NCI-H2196 treated with DMSO at 0.1 percent for 48 hours (cell line): ENCODE measurements around the gene SHCBP1L.

Experiments
- DNase-seq: peaks from one replicate; lab custom pipeline; 2025; ENCODE audit not compliant: unreplicated experiment; lab: John Stamatoyannopoulos, UW

SHCBP1L gene

DNA sequence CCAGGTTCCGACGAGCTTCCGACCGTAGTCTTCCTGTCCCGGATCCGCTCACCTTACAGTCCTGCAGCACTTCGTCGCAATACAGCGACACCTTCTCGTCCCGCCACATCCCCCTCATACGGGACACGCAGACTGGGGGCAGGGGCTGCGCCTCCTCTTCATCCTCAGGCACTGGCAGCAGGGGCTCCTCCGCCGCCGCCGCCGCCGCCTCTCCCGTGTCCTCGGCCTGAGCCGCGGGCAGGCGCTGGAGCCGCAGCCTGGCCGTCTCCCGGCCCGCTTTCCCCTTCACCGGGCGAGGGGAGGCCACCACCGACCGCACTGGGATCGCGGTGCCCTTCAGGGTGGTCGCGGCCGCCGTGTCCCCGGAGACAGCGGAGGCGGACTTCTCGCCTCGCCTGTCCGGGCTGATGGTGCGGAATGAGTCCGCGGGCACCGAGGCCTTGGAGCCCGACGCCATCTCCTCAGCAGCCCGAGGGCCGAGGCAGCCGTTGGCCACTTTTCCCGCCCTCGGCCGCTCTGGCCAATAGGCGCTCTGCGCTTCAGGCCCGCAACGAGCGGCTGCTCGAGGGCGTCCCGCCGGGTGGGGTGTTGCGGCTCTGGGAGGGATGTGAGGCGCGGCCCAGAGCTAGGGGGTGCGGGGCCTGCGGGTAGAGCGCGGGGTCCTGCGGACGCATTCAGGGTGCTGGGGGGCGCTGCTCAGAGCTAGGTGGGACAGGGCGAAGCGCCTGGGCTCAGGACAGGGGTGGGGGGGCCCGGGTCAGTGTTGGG is at the start of gene SHCBP1L:
Gene SHCBP1L (minus strand): TSS at position 490 of the 768 bp plus-strand sequence. CDS start 33 bp downstream, at position 457.
- DNase-seq, result no peak

DNA sequence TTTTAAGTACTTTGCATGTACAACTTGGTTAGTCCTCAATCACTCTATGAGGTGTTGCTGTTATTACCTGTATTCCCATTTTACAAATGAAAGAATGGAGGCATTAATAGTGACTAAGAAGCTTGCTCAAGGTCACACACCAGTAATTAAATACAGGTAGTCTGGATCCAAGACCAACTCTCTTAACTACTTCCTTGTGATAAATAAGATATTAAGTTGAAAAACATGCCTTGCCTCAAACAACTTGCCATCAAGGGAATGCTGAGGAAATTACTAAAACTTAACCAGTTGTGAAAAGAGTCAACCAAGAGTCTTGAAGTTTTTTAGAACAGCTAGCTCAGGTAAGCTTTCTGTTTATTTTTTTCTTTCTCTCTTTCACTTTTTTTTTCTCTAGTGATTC is 49.3 kb upstream of the SHCBP1L start:
- no peak for DNase-seq

DNA sequence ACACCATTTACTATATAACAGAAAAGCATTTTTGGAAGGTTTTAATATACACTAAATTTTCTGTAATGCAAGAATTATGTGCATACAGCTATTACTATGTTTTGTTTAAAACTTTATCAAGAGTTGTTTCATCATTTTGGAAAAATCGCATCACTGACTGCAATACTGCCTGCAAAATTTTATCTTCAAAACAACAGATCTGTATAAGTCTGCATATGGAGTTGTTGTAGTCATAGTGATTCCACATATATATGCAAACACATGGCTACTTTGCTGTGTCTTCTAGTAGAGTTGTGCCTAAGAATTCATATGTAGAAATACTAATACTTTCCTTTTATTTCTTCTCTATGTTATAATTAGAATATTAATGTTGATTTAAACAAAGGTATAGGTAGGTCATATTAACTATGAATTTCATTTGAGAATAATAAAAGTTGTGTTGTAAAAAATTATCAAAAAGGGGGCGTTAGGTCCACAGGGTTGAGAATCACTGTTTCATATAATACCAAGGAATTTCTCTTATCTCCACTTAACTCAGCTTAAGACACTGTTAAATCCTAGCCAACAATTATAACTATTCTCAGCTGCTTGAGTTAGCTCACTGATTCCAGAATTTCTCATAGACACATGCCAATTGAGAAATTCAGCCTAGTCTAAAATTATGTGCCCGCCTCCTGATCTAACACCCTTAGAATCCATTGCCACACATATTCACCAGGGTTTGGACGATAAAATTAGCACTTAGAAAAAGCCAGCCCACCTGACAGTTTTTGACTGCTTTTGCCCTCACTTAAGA is 47.4 kb upstream of the SHCBP1L start:
- no peak for DNase-seq

DNA sequence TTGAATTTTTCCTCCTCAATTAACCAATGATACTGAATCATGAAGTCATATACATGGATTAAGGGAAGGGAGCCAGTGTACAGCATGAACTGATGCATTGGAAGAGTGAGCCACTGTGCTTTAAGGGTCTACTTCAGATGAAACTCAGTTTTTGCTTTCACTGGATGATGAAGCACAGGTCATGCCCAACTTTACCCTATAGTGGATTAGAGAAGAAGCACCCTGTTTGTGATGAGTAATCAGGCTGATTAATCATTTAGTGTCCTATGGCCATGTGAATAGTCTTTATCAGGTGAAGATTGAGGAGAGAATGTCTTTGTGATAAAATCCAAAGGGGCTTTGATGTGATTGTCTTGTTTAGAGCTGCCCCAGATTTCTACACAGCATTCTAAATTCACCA is 45.5 kb upstream of the SHCBP1L start:
- DNase-seq, result no peak

DNA sequence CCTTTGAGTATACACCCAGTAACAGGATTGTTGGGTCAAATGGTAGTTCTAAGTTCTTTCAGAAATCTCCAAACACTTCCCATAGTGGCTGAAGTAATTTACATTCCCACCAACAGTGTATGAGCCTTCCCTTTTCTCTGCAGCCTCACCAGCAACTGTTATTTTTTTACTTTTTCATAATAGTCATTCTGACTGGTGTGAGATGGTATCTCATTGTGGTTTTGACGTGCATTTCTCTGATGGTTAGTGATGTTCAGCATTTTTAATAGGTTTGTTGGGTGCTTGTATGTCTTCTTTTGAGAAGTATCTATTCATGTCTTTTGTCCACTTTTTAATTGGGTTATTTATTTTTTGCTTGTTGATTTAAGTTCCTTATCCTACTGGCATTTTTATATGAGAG is 43.9 kb upstream of the SHCBP1L start:
- no peak for DNase-seq

- DNase-seq, result no peak
These were observed 42.9 kb upstream of the SHCBP1L start for GRCh38 chr1:182995894-182996293.

- DNase-seq, result no peak
These were observed 40.8 kb upstream of the SHCBP1L start for GRCh38 chr1:182993746-182994145.

DNA sequence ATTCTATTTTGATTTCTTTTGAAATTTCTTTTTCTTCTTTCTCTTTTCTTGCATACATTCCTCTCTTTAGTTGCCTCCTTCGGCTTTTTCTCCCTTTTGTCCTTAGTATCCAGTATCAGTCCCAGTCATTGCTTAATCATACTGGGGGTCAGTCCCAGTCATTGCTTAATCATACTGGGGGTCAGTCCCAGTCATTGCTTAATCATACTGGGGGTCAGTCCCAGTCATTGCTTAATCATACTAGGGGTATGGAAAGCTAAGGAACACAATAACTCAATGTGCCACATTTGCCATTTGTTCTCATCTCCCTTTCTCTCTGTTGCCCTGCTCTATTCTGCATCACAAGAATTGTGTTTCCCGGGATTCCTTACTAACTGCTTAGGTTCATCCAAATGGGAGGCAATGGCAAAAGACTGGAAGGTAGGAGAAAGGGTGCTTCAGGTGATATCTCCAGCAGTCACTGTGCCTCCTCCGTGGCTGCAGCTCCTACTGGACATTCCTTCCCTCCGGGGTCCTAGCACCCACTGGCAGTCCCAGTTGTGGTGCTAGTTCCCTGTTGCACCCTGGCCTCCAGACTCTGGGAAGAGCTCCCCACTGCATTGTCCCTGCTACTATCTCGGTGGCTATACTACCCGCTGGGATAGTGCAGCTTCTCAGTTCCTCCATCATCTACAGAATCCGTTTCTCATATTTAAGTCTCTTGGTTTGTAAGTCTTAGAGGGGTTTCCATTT is 37.6 kb upstream of the SHCBP1L start:
- DNase-seq, result no peak

DNA sequence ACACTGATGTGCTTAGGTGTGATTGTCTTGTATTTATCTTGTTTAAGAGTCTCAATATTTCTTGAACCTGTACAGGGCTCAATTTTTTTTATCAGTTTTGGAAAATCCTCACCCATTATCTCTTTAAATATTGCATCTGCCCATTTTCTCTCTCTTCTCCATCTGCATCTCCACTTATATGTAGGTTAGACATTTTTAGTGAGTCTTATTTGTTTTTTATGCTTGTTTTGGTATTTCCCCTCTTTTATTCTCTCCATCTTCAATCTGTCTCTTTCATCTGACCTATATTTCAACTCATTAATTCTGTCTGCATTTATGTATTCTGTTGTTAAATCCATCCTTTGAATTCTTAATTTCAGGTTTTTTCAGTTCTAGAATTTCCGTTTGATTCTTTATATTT is 32.9 kb upstream of the SHCBP1L start:
- DNase-seq, result no peak

DNA sequence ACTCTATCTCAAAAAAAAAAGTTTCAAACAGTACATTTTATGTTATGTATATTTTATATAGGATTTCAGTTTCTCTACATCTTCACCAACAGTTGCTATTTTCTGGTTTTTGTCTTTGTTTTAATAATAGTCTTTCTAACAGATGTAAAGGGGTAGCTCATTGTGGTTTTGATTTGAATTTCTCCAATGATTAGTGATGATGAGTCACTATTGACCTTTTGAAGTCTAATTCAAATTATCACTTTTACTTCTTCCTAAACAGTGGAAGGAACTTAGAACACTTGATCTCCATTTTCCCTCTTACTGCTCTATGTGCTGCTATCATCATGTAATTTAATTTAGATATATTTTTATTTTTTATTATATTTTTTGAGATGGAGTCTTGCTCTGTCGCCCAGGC is 31.7 kb upstream of the SHCBP1L start:
- DNase-seq, result no peak

GRCh38 chr1:182984138-182984537 is 31.2 kb upstream of the SHCBP1L start:
- DNase-seq, result no peak

GRCh38 chr1:182978151-182978853 is 25.3 kb upstream of the SHCBP1L start:
- no peak for DNase-seq

GRCh38 chr1:182977480-182977879 is 24.5 kb upstream of the SHCBP1L start:
- no peak for DNase-seq

- DNase-seq, result no peak
These were observed 21.7 kb upstream of the SHCBP1L start for GRCh38 chr1:182974506-182975191.

- no peak for DNase-seq
These were observed 19.9 kb upstream of the SHCBP1L start for GRCh38 chr1:182972829-182973228.

- DNase-seq, result no peak
These were observed 19.3 kb upstream of the SHCBP1L start for GRCh38 chr1:182972231-182972630.

DNA sequence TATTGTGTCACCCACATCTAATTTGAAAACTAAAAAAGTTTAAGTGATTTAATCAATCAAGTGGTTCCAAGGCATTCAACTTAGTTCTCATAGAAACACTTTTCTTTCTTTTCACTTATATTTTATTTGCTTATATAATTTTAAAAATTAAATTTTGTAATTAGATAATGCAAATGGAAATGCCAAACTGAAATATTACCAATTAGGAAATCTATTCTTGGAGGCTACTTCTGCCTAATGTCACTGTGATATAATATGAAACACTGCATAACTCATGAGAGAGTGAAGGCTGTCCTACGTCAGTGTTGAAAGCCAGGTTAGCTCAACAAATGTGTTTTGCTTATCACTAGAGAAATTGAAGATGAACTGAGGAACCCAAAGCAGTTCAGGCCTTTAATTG is 18.3 kb upstream of the SHCBP1L start:
- no peak for DNase-seq

DNA sequence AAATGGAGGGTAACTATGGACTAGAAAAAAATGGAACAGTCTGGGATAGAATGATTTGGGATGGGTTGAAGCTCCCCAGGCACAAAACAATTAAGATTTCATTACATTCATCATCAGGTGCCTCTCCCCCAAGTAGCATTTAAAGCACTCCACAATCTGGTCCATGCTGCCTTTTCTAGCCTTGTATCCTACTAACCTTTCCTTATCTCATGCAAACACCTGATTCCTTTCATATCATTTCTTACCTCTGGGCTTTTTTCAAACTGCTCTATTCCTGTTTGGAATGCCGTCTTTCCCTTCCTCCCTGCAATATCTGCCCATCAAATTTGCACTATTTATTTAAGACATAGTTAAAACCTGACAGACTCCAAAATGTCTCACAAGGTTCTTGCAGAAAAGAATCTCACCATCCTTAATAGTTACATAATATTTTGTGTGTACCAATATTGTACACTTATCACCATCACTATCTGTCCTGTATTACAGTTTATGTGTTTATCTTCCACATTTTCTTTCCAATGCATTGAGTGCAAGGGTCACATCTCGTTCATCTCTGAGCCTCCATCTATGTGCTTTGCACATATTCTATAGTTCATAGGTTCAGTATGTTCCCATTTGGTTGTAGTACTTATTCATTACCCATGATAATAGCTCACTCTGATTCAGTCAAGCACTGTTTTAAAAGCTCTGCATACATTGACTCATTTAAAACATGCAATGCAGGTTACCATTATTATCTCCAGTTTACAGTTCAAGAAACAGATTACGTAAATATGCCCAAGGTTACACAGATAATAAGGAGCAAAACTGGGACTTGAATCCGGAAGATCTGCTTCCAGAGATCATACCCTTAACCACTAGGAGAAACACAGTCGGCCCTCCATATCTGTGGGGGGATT is 16.1 kb upstream of the SHCBP1L start:
- no peak for DNase-seq

- no peak for DNase-seq
These were observed 15.3 kb upstream of the SHCBP1L start for GRCh38 chr1:182968151-182968741.
